Measurements from ENCODE around the gene MICAL3. TPM values are rescaled to one million over a fixed set of nuclear protein-coding genes. Genes with fewer than 3 reads are reported as not detected.

Gene MICAL3
- total RNA-seq, 4 donors from 2014 or later, result 6.0 to 9.8 (median 8.1) TPM

GRCh38 chr22:17783773-17784480, 240.4 kb downstream of the MICAL3 start:
- DNase-seq (no peak), ATAC-seq (no peak)
- no peaks in the 10 kb centered on the region for H3K27me3 ChIP-seq
- no peaks in the 10 kb centered on the region for H3K36me3 ChIP-seq
- H3K9me3 ChIP-seq, result no peaks in the 10 kb centered on the region
- in situ Hi-C loops (cut with MboI; ENCODE audit: low sequenced_read_pairs in 4 of 4), result no loop called here
- TF ChIP-seq CTCF (IDR thresholded peaks at IDR 0.05 in 4 of 5, conservative IDR thresholded peaks at IDR 0.05 in 1 of 5) (no peak), POLR2A (IDR thresholded peaks at IDR 0.05) (no peak)
- H3K4me3 ChIP-seq, result no peak overlapping the region
- H3K27ac ChIP-seq, result peak overlapping the region in 1 of 4 donors; percentile 9
- intact Hi-C loops (cut with DNase I; ENCODE audit: low total_unique reads), result loop anchor here (10.0 kb wide), 1 partner anchor 709 kb away; no protein-coding TSS in a partner anchor
- peaks cover 22 to 29% of the 10 kb centered on the region in 2 donors for H3K4me1 ChIP-seq

DNA sequence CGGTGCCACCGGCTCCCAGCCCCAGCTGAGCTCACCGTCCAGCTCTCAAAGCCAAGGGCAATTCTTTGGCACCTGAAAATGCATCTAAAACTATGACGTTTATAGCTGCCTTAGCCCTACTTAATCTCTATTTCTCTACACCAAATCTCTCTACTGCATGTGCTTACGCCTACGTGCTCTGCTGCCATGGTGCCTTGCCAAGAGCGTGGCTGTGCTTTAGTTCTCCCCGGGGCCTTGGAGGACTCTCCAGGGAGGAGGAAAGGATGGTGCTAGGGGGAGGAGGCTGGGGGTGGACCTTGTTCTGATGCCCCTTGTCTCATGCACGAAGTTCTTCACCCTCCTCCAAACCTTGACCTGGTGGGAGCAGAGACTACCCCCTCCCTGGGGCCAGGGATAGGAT, 241.0 kb downstream of the MICAL3 start:
- ATAC-seq (no peak), DNase-seq (peak in 1 of 2 donors; percentile 8)
- H3K27ac ChIP-seq, result no peak overlapping the region
- TF ChIP-seq CTCF (IDR thresholded peaks at IDR 0.05 in 4 of 5, conservative IDR thresholded peaks at IDR 0.05 in 1 of 5), result no peak
- no peak for TF ChIP-seq POLR2A (IDR thresholded peaks at IDR 0.05)
- in situ Hi-C loops (cut with MboI; ENCODE audit: low sequenced_read_pairs in 4 of 4) (no loop called here), intact Hi-C loops (cut with DNase I; ENCODE audit: low total_unique reads) (loop anchor here (10.0 kb wide), 1 partner anchor 709 kb away; no protein-coding TSS in a partner anchor)
- no peaks in the 10 kb centered on the region for H3K9me3 ChIP-seq
- H3K27me3 ChIP-seq, result no peaks in the 10 kb centered on the region
- H3K4me3 ChIP-seq, result no peak overlapping the region
- no peaks in the 10 kb centered on the region for H3K36me3 ChIP-seq
- peaks cover 22 to 29% of the 10 kb centered on the region in 2 donors for H3K4me1 ChIP-seq

DNA sequence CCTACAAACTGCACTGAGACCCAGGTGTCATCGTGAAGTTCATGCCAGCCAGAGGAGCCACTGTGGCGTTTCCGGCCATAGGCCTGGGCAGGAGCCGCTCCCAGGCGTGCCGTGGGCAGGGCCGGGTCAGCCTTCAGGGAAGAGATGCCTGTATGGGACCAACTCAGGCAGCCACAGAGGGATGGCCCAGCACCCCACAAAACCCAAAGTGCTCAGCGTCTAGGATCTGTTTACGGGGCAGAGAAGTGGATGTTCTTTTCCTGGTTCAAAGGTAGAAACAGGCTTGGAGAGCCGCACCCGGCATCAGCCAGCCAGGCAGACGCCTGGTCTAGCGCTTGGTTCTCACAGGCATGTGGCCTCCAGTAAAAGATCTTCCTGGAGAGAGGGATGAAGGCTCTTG, 241.7 kb downstream of the MICAL3 start:
- Histone ChIP-seq H3K4me1 (peaks cover 21 to 23% of the 10 kb centered on the region in 2 donors), H3K4me3 (no peak overlapping the region), H3K9me3 (no peaks in the 10 kb centered on the region), H3K27me3 (no peaks in the 10 kb centered on the region), H3K36me3 (no peaks in the 10 kb centered on the region), H3K27ac (no peak overlapping the region)
- no peak for TF ChIP-seq POLR2A (IDR thresholded peaks at IDR 0.05)
- no peak for TF ChIP-seq CTCF (IDR thresholded peaks at IDR 0.05 in 4 of 5, conservative IDR thresholded peaks at IDR 0.05 in 1 of 5)
- ATAC-seq (no peak), DNase-seq (peak in 1 of 2 donors; percentile 9)
- intact Hi-C loops (cut with DNase I; ENCODE audit: low total_unique reads) (loop anchor here (10.0 kb wide), 1 partner anchor 708 kb away; no protein-coding TSS in a partner anchor), in situ Hi-C loops (cut with MboI; ENCODE audit: low sequenced_read_pairs in 4 of 4) (no loop called here)

GRCh38 chr22:17782158-17782557, 242.2 kb downstream of the MICAL3 start:
- in situ Hi-C loops (cut with MboI; ENCODE audit: low sequenced_read_pairs in 4 of 4) (no loop called here), intact Hi-C loops (cut with DNase I; ENCODE audit: low total_unique reads) (loop anchor here (10.0 kb wide), 1 partner anchor 707 kb away; no protein-coding TSS in a partner anchor)
- ATAC-seq (no peak), DNase-seq (no peak)
- TF ChIP-seq CTCF (IDR thresholded peaks at IDR 0.05 in 4 of 5, conservative IDR thresholded peaks at IDR 0.05 in 1 of 5) (no peak), POLR2A (IDR thresholded peaks at IDR 0.05) (no peak)
- Histone ChIP-seq H3K4me1 (peaks cover 16 to 18% of the 10 kb centered on the region in 2 donors), H3K4me3 (no peak overlapping the region), H3K9me3 (no peaks in the 10 kb centered on the region), H3K27ac (no peak overlapping the region), H3K27me3 (no peaks in the 10 kb centered on the region), H3K36me3 (no peaks in the 10 kb centered on the region)
